Endodermal cell (in vitro differentiated cells): ENCODE measurements around the gene NCS1. TPM values are rescaled to one million over a fixed set of nuclear protein-coding genes. Genes with fewer than 3 reads are reported as not detected.

Source experiments
- DNase-seq: peaks from one replicate; pipeline ENCODE4 v3.0.0-alpha.2; 2017
- H3K27ac ChIP-seq: 2 replicates; pipeline ENCODE4 v1.5.1; 2013; ENCODE audit warnings: mild to moderate bottlenecking, low read depth, low read length, moderate library complexity
- H3K27me3 ChIP-seq: 2 replicates; pipeline ENCODE4 v1.6.1; 2013; ENCODE audit warnings: mild to moderate bottlenecking, low read length, moderate library complexity; ENCODE audit not compliant: insufficient read depth, control insufficient read depth, poor library complexity, severe bottlenecking
- H3K36me3 ChIP-seq: 2 replicates; pipeline ENCODE4 v1.7.0; 2013; ENCODE audit warnings: mild to moderate bottlenecking, low read length, moderate library complexity; ENCODE audit not compliant: control insufficient read depth, insufficient read depth
- H3K4me1 ChIP-seq: one replicate; pipeline ENCODE4 v1.7.0; 2013; ENCODE audit warnings: low read length; ENCODE audit not compliant: control insufficient read depth, insufficient read depth
- H3K4me3 ChIP-seq: 2 replicates; pipeline ENCODE4 v1.5.1; 2013; ENCODE audit warnings: mild to moderate bottlenecking, low read length, moderate library complexity
- H3K9ac ChIP-seq: 2 replicates; pipeline ENCODE4 v1.6.1; 2013; ENCODE audit warnings: mild to moderate bottlenecking, low read length, moderate library complexity; ENCODE audit not compliant: poor library complexity, severe bottlenecking; ENCODE audit errors: extremely low read depth
- H3K9me3 ChIP-seq: 2 replicates; pipeline ENCODE4 v1.6.1; 2013; ENCODE audit warnings: mild to moderate bottlenecking, low read length, moderate library complexity; ENCODE audit not compliant: control insufficient read depth
- H3K27ac Mint-ChIP-seq: 2 replicates; pipeline ENCODE4 v1.8.0; 2020; ENCODE audit warnings: mixed read lengths
- H3K27me3 Mint-ChIP-seq: 2 replicates; pipeline ENCODE4 v1.8.0; 2021; ENCODE audit warnings: mild to moderate bottlenecking, mixed read lengths; ENCODE audit not compliant: insufficient read depth
- H3K36me3 Mint-ChIP-seq: 2 replicates; pipeline ENCODE4 v1.8.0; 2020; ENCODE audit warnings: low read depth, mixed read lengths
- H3K4me1 Mint-ChIP-seq: 2 replicates; pipeline ENCODE4 v1.8.0; 2020; ENCODE audit warnings: mixed read lengths
- H3K4me3 Mint-ChIP-seq: 2 replicates; pipeline ENCODE4 v1.8.0; 2020; ENCODE audit warnings: mild to moderate bottlenecking, moderate library complexity, mixed read lengths
- H3K9me3 Mint-ChIP-seq: 2 replicates; pipeline ENCODE4 v1.8.0; 2020; ENCODE audit warnings: mild to moderate bottlenecking, mixed read lengths
- CTCF ChIP-seq: fragments of 200-600 bp; sonication (generic); conservative IDR thresholded peaks from 2 replicates; pipeline ENCODE4 v1.5.0; 2021; ENCODE audit warnings: antibody characterized with exemption, mild to moderate bottlenecking
- WGBS, 2 experiments: methylation state at CpG; one replicate each; pipeline versions ENCODE4 v1.1.5 to v1.1.7; 2013; ENCODE audit warnings: missing lambda C conversion rate in 2 of 2, mixed read lengths in 1 of 2; ENCODE audit not compliant: insufficient coverage in 1 of 2, insufficient read length in 1 of 2; 5-methylcytosine and 5-hydroxymethylcytosine counted together
- total RNA-seq, 2 donors: library from RNA; stranded (reverse); fragmentation: NEBNext Ultra II Directional in 1 of 2; extraction: Animal tissue kit (Norgen Biotek cat#: 25700) in 1 of 2; gene quantifications; 2 replicates in 1 of 2; 3 replicates in 1 of 2; pipeline ENCODE4 v1.2.1, GENCODE V29; 2021

Gene NCS1
- total RNA-seq, 2 donors from 2014 or later = 40.6 to 47.7 TPM

DNA sequence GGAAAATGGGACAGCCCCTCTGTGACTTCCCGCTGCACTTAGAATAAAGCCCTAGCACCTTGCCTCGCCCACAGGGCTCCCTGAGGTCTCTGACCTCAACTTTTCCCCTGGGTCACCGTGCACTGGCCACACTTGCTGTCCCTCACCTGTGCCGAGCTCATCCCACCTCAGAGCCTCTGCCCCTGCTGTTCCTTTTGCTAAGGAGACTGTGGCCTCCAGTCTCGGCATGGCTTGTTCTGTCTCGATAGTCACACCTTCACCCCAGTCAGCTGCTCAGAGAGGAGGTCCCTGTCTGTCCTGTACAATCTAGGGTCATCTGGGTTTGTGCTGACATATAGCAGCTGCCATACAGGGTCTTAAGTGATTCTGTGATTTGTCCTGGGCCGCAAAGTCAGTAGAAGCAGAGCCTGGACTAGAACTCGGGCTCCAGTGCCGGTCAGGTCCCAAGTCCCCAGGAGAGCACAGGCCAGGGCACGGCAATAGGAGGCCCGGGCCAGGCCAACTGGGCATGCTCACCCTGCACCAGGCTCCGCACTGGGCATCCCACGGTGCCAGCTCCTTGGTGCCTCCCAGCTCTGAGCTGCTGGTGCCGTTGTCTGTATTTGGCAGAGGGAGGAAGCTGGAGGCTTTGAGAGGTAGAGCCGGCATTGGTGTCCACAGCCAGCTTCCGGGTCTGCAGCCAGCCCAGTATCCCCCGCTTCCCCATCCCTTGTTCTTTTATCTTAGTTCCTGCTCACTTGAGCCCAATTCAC lies 35.2 kb downstream of the NCS1 start:
- DNase-seq = no peak
- no peaks in the 10 kb centered on the region for H3K4me1 ChIP-seq
- H3K27ac ChIP-seq = no peak overlapping the region
- H3K4me3 Mint-ChIP-seq = no peak overlapping the region
- H3K27me3 ChIP-seq = no peaks in the 10 kb centered on the region
- no peaks in the 10 kb centered on the region for H3K9me3 Mint-ChIP-seq
- 83 to 89% methylated on average over 7 to 17 of the region's 17 CpGs for WGBS, 2 experiments
- peaks cover 17% of the 10 kb centered on the region for H3K4me1 Mint-ChIP-seq
- H3K9ac ChIP-seq = no peak overlapping the region
- H3K36me3 ChIP-seq = peaks cover 4% of the 10 kb centered on the region
- no peak for TF ChIP-seq CTCF
- no peak overlapping the region for H3K4me3 ChIP-seq
- H3K27me3 Mint-ChIP-seq = no peaks in the 10 kb centered on the region
- H3K27ac Mint-ChIP-seq = peak overlapping the region; percentile 64
- no peaks in the 10 kb centered on the region for H3K9me3 ChIP-seq
- peaks cover 2% of the 10 kb centered on the region for H3K36me3 Mint-ChIP-seq

DNA sequence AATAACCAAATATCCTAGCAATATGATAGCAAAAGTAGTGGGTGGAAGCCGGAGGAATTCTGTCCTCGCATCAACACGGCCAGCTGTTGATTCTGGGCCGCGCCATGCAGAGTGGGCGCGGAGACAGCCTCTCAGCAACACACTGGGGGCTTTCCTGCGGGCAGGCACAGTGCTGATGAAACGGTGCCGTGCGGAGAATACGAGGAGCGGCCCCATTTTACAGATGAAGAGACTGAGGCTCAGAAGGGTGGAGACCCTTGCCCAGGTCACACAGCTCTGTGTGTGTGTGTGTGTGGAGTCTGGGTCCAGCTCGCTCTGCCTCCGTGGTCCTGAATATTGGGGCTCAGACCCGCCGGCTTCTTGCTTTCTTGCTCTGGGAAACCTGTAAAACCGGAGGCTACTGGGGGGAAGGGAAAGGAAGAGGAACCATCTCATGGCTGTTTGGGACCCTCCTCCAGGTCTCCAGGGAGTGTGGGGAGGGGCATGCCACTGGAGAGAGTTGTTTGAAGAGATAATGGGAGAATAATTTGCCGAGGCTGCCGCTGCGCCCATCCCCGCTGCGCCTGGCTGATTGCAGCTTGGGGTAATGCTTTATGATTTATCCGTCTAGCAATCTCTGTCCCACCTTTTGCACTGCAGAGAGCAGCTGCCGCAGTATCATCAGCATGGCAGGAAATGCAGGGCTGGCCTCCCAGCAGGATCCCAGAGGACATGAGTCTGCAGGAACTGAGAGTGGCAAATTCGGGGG lies 36.6 kb downstream of the NCS1 start:
- no peak for TF ChIP-seq CTCF
- peak overlapping the region; percentile 23 for H3K4me3 Mint-ChIP-seq
- peaks cover 4% of the 10 kb centered on the region for H3K36me3 ChIP-seq
- peak overlapping the region; percentile 59 for H3K27ac Mint-ChIP-seq
- no peaks in the 10 kb centered on the region for H3K27me3 ChIP-seq
- no peak overlapping the region for H3K9ac ChIP-seq
- no peak overlapping the region for H3K4me3 ChIP-seq
- H3K9me3 Mint-ChIP-seq = no peaks in the 10 kb centered on the region
- no peaks in the 10 kb centered on the region for H3K36me3 Mint-ChIP-seq
- H3K4me1 ChIP-seq = no peaks in the 10 kb centered on the region
- no peaks in the 10 kb centered on the region for H3K9me3 ChIP-seq
- WGBS, 2 experiments = 82 to 86% methylated on average over 18 to 26 of the region's 26 CpGs
- H3K27ac ChIP-seq = no peak overlapping the region
- peak; percentile 75 for DNase-seq
- H3K27me3 Mint-ChIP-seq = no peaks in the 10 kb centered on the region
- peaks cover 18% of the 10 kb centered on the region for H3K4me1 Mint-ChIP-seq

- peaks cover 24% of the 10 kb centered on the region for H3K4me1 Mint-ChIP-seq
- H3K36me3 ChIP-seq = peaks cover 4% of the 10 kb centered on the region
- no peaks in the 10 kb centered on the region for H3K27me3 Mint-ChIP-seq
- H3K36me3 Mint-ChIP-seq = no peaks in the 10 kb centered on the region
- H3K27me3 ChIP-seq = no peaks in the 10 kb centered on the region
- peak overlapping the region; percentile 23 for H3K4me3 Mint-ChIP-seq
- H3K9me3 Mint-ChIP-seq = no peaks in the 10 kb centered on the region
- TF ChIP-seq CTCF = no peak
- no peak for DNase-seq
- 87 to 88% methylated on average over 11 to 14 of the region's 14 CpGs for WGBS, 2 experiments
- H3K9ac ChIP-seq = no peak overlapping the region
- no peak overlapping the region for H3K27ac ChIP-seq
- peaks cover 5% of the 10 kb centered on the region for H3K4me1 ChIP-seq
- peak overlapping the region; percentile 59 for H3K27ac Mint-ChIP-seq
- H3K4me3 ChIP-seq = no peak overlapping the region
- H3K9me3 ChIP-seq = no peaks in the 10 kb centered on the region
Observed at GRCh38 chr9:130209422-130209821, 37.2 kb downstream of the NCS1 start.
